Chondrocyte (in vitro differentiated cells): ENCODE data around the gene KIF22. TPM values are rescaled to one million over a fixed set of nuclear protein-coding genes. Genes with fewer than 3 reads are reported as not detected.
"Not testable (repeated sequence)": the region's sequence is repeated elsewhere in the genome, so short reads cannot be mapped to it uniquely, and the experiment has no call there.

Experiments
- DNase-seq: peaks from one replicate; pipeline ENCODE4 v3.0.0; 2021; ENCODE audit warnings: mixed read lengths, low spot score
- H3K27ac Mint-ChIP-seq: one replicate; pipeline ENCODE4 v1.8.0; 2021; ENCODE audit warnings: mild to moderate bottlenecking, moderate library complexity, mixed read lengths; ENCODE audit not compliant: unreplicated experiment
- H3K27me3 Mint-ChIP-seq: 2 replicates; pipeline ENCODE4 v1.8.0; 2021; ENCODE audit warnings: low read depth, mixed read lengths
- H3K36me3 Mint-ChIP-seq: 2 replicates; pipeline ENCODE4 v1.8.0; 2021; ENCODE audit warnings: low read depth, mixed read lengths
- H3K4me1 Mint-ChIP-seq: 2 replicates; pipeline ENCODE4 v1.8.0; 2021; ENCODE audit warnings: low read depth, mild to moderate bottlenecking, mixed read lengths
- H3K4me3 Mint-ChIP-seq: one replicate; pipeline ENCODE4 v1.8.0; 2021; ENCODE audit warnings: mild to moderate bottlenecking, moderate library complexity, mixed read lengths; ENCODE audit not compliant: unreplicated experiment
- H3K9me3 Mint-ChIP-seq: 2 replicates; pipeline ENCODE4 v1.8.0; 2021; ENCODE audit warnings: low read depth, mixed read lengths
- CTCF ChIP-seq: fragments of 200-600 bp; sonication (generic); IDR thresholded peaks from 2 replicates; pipeline ENCODE4 v1.5.0; 2021; ENCODE audit warnings: antibody characterized with exemption, mild to moderate bottlenecking, moderate library complexity
- total RNA-seq: library from RNA; stranded (reverse); gene quantifications from 3 replicates; pipeline ENCODE4 v1.2.1, GENCODE V29; 2021

KIF22 gene
- total RNA-seq, 1 donor from 2014 or later: 14.1 TPM

GRCh38 chr16:29779474-29779873, 11.1 kb upstream of the KIF22 start:
- Mint-ChIP-seq H3K9me3 (no peaks in the 10 kb centered on the region), H3K4me3 (no peak overlapping the region), H3K36me3 (no peaks in the 10 kb centered on the region), H3K4me1 (no peaks in the 10 kb centered on the region), H3K27me3 (peaks cover 10% of the 10 kb centered on the region), H3K27ac (no peak overlapping the region)
- no peak for TF ChIP-seq CTCF
- DNase-seq: no peak

- not testable (repeated sequence) for H3K9me3 Mint-ChIP-seq, H3K4me3 Mint-ChIP-seq, H3K27me3 Mint-ChIP-seq, H3K36me3 Mint-ChIP-seq, DNase-seq, H3K27ac Mint-ChIP-seq
- H3K4me1 Mint-ChIP-seq: peaks cover 10% of the 10 kb centered on the region
These were observed 7.2 kb upstream of the KIF22 start for GRCh38 chr16:29783094-29783953.

DNA sequence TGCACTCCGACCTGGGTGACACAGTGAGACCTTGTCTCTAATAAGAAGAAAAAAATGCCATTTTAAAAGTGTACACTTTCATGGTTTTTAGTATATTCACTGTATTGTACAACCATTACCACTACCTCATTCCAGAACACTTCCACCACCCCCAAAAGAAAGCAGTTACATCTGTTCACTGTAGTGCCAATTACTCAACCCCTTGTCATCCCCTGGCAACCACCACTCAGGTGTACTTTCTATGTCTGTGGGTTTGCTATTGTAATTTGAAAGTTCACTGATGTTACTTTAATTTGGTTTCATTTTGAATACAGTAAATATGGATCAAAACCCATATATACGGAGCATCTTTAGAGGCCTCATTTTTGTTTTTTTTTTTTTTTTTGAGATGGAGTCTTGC, 6.4 kb upstream of the KIF22 start:
- H3K4me1 Mint-ChIP-seq: peaks cover 10% of the 10 kb centered on the region
- no peak for TF ChIP-seq CTCF
- DNase-seq: no peak
- peaks cover 6% of the 10 kb centered on the region for H3K27me3 Mint-ChIP-seq
- no peak overlapping the region for H3K27ac Mint-ChIP-seq
- no peaks in the 10 kb centered on the region for H3K36me3 Mint-ChIP-seq
- H3K4me3 Mint-ChIP-seq: no peak overlapping the region
- H3K9me3 Mint-ChIP-seq: no peaks in the 10 kb centered on the region

DNA sequence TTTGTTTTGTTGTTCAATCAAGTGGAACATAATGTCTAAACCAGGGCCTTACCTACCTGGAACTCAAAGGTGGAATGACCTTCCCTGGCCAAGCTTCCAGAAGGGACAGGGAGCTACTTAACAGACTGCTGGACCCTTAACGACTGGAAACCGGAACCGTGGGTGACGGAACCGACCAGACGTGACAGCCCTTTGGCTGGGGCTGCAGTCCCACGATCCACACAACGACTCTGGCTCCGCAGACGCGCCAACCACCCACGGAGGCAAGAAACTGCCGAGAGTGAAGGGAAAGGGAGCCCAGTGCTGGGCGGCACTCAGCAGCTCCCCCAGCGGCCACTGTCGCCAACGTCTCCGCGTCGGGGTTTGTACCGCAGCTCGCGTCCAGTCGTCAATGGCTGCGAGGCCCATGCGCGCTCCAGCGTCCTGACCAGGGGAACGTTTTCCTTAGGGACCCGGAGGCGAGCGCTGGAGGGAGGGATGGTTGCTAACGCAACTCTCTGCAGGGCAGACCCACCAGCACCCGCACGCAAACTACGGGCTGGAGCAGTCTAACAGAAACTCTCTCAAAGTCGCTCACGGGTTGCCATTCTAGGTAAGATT, 5.5 kb upstream of the KIF22 start:
- H3K36me3 Mint-ChIP-seq: no peaks in the 10 kb centered on the region
- H3K27ac Mint-ChIP-seq: no peak overlapping the region
- H3K4me1 Mint-ChIP-seq: peaks cover 14% of the 10 kb centered on the region

GRCh38 chr16:29787155-29787554, 3.4 kb upstream of the KIF22 start:
- not testable (repeated sequence) for H3K36me3 Mint-ChIP-seq, H3K9me3 Mint-ChIP-seq, H3K4me3 Mint-ChIP-seq, DNase-seq, H3K27ac Mint-ChIP-seq, H3K27me3 Mint-ChIP-seq
- peaks cover 32% of the 10 kb centered on the region for H3K4me1 Mint-ChIP-seq

More for the DNA sequence above, 5.5 kb upstream of the KIF22 start:
- H3K27me3 Mint-ChIP-seq: peaks cover 6% of the 10 kb centered on the region
- DNase-seq: peak; percentile 95
- H3K9me3 Mint-ChIP-seq: no peaks in the 10 kb centered on the region
- TF ChIP-seq CTCF: peak; percentile 86
- peak overlapping the region; percentile 50 for H3K4me3 Mint-ChIP-seq

DNA sequence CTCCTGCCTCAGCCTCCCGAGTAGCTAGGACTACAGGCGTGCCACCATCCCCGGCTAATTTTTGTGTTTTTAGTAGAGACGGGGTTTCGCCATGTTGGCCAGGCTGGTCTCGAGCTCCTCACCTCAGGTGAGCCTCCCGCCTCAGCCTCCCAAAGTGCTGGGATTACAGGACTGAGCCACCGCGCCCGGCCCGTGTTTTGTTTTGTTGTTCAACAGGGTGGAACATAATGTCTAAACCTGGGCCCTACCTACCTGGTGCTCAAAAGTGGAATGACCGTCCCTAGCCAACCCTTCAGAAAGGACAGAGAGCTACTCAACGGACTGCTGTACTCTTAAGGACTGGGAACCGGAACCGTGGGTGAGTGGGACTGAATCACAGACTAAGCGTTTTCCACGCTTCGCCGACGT, 772 bp upstream of the KIF22 start:
- Mint-ChIP-seq H3K27me3 (no peaks in the 10 kb centered on the region), H3K4me1 (peaks cover 36% of the 10 kb centered on the region), H3K9me3 (no peaks in the 10 kb centered on the region), H3K36me3 (no peaks in the 10 kb centered on the region), H3K4me3 (peak overlapping the region; percentile 99), H3K27ac (peak overlapping the region; percentile 97)
- TF ChIP-seq CTCF: no peak
- DNase-seq: no peak
